Measurements from ENCODE around the gene NHLRC1.

DNA sequence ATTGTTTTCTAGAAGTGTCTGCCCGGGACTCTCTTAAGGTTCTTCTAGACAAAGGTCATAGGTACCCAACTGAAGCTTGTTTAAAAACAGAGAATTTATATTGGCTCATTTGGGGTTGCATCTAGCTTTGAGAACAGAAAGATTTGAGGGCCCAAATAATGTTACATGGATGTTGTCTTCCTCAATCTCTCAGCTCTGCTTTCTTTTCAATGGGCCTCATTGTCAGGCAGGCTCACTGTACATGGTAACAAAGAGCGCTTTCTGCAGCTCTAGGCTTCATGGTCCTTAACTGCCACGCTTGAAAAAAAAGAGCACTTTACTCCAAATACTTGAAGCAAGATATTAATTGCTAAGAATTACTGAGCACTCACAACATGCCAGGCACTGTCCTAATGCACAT is 22.2 kb downstream of the NHLRC1 start:
- TF ChIP-seq CTCF (IDR thresholded peaks at IDR 0.05; ENCODE audit: control extremely low read depth in 1 of 3, insufficient read depth in 1 of 3, low read depth in 1 of 3, low read length in 3 of 3) (no peak), SUZ12 (IDR thresholded peaks at IDR 0.05; ENCODE audit: low read length) (no peak)
